ENCODE measurements around the gene PLP2. TPM values are rescaled to one million over a fixed set of nuclear protein-coding genes. Genes with fewer than 3 reads are reported as not detected.

The PLP2 gene
- total and polyA plus RNA-seq, 2 donors (not counting 1 experiment from before 2014, with no cell fraction given): 23.3 to 212 TPM

- Histone ChIP-seq H3K27me3 (ENCODE audit: control insufficient read depth, insufficient read depth, low read length) (no peaks in the 10 kb centered on the region), H3K79me2 (ENCODE audit: control insufficient read depth, insufficient read depth, low read length) (no peaks in the 10 kb centered on the region), H3K9me3 (ENCODE audit: control insufficient read depth, insufficient read depth, low read depth, low read length) (no peaks in the 10 kb centered on the region), H3K4me1 (ENCODE audit: control insufficient read depth, extremely low read depth, insufficient read depth, low read length) (no peaks in the 10 kb centered on the region), H3K27ac (ENCODE audit: insufficient read depth, low read length) (no peak overlapping the region), H3K36me3 (ENCODE audit: control insufficient read depth, insufficient read depth, low read length) (no peaks in the 10 kb centered on the region), H3K4me2 (ENCODE audit: extremely low read depth, insufficient read depth, low read length) (no peak overlapping the region), H3K4me3 (replicated peaks in 1 of 4; ENCODE audit: control extremely low read depth in 1 of 4, insufficient read depth in 1 of 4, low read depth in 3 of 4, low read length in 4 of 4) (no peak overlapping the region), H4K20me1 (ENCODE audit: control insufficient read depth, extremely low read depth, insufficient read depth, low read length) (no peaks in the 10 kb centered on the region), H3K9ac (ENCODE audit: insufficient read depth, low read length) (no peak overlapping the region), H2AFZ (ENCODE audit: low read length) (no peak overlapping the region)
- no peak for TF ChIP-seq EZH2 (IDR thresholded peaks at IDR 0.05; ENCODE audit: low read length, missing control alignments)
- TF ChIP-seq, protein P1, sequence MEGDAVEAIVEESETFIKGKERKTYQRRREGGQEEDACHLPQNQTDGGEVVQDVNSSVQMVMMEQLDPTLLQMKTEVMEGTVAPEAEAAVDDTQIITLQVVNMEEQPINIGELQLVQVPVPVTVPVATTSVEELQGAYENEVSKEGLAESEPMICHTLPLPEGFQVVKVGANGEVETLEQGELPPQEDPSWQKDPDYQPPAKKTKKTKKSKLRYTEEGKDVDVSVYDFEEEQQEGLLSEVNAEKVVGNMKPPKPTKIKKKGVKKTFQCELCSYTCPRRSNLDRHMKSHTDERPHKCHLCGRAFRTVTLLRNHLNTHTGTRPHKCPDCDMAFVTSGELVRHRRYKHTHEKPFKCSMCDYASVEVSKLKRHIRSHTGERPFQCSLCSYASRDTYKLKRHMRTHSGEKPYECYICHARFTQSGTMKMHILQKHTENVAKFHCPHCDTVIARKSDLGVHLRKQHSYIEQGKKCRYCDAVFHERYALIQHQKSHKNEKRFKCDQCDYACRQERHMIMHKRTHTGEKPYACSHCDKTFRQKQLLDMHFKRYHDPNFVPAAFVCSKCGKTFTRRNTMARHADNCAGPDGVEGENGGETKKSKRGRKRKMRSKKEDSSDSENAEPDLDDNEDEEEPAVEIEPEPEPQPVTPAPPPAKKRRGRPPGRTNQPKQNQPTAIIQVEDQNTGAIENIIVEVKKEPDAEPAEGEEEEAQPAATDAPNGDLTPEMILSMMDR (conservative IDR thresholded peaks at IDR 0.05 in 1 of 2, IDR thresholded peaks at IDR 0.05 in 1 of 2; ENCODE audit: low read depth in 1 of 2, low read length in 2 of 2): no peak
- no peak for DNase-seq (ENCODE audit: low read depth in 2 of 2)
These were observed 41.2 kb downstream of the PLP2 start for GRCh38 chrX:49212861-49213260.

DNA sequence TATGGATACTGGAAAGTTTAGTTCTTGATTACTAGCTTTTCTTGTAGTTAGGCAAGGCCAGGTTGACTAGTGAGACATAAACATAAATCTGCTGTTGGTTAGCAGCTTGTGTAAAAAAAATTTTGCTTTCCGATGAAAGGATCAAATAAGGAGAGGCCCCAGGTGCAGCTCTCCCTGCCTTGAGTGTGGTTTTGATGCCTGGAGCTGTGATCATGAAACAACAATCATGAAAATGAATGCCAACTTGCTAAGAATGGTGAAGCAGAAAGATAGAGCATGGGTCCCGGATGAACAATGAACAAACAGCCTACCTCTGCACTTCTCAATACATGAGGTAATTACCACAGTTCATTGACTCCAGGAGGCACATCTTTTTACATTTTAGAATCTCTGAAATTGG lies 42.7 kb downstream of the PLP2 start:
- no peak overlapping the region for H3K9ac ChIP-seq (ENCODE audit: insufficient read depth, low read length)
- H3K27ac ChIP-seq (ENCODE audit: insufficient read depth, low read length): no peak overlapping the region
- TF ChIP-seq EZH2 (IDR thresholded peaks at IDR 0.05; ENCODE audit: low read length, missing control alignments): no peak
- TF ChIP-seq, protein P1 (conservative IDR thresholded peaks at IDR 0.05 in 1 of 2, IDR thresholded peaks at IDR 0.05 in 1 of 2; ENCODE audit: low read depth in 1 of 2, low read length in 2 of 2): no peak
- H3K27me3 ChIP-seq (ENCODE audit: control insufficient read depth, insufficient read depth, low read length): no peaks in the 10 kb centered on the region
- H3K4me3 ChIP-seq (replicated peaks in 1 of 4; ENCODE audit: control extremely low read depth in 1 of 4, insufficient read depth in 1 of 4, low read depth in 3 of 4, low read length in 4 of 4): no peak overlapping the region
- no peaks in the 10 kb centered on the region for H3K9me3 ChIP-seq (ENCODE audit: control insufficient read depth, insufficient read depth, low read depth, low read length)
- H3K4me1 ChIP-seq (ENCODE audit: control insufficient read depth, extremely low read depth, insufficient read depth, low read length): no peaks in the 10 kb centered on the region
- no peak for DNase-seq (ENCODE audit: low read depth in 2 of 2)
- no peaks in the 10 kb centered on the region for H3K36me3 ChIP-seq (ENCODE audit: control insufficient read depth, insufficient read depth, low read length)
- H3K79me2 ChIP-seq (ENCODE audit: control insufficient read depth, insufficient read depth, low read length): no peaks in the 10 kb centered on the region
- H2AFZ ChIP-seq (ENCODE audit: low read length): no peak overlapping the region
- no peaks in the 10 kb centered on the region for H4K20me1 ChIP-seq (ENCODE audit: control insufficient read depth, extremely low read depth, insufficient read depth, low read length)
- H3K4me2 ChIP-seq (ENCODE audit: extremely low read depth, insufficient read depth, low read length): no peak overlapping the region

GRCh38 chrX:49214996-49215526 lies 43.4 kb downstream of the PLP2 start:
- Histone ChIP-seq H3K4me3 (replicated peaks in 1 of 4; ENCODE audit: control extremely low read depth in 1 of 4, insufficient read depth in 1 of 4, low read depth in 3 of 4, low read length in 4 of 4) (no peak overlapping the region), H3K4me2 (ENCODE audit: extremely low read depth, insufficient read depth, low read length) (no peak overlapping the region), H3K4me1 (ENCODE audit: control insufficient read depth, extremely low read depth, insufficient read depth, low read length) (no peaks in the 10 kb centered on the region), H3K9ac (ENCODE audit: insufficient read depth, low read length) (no peak overlapping the region), H4K20me1 (ENCODE audit: control insufficient read depth, extremely low read depth, insufficient read depth, low read length) (no peaks in the 10 kb centered on the region), H2AFZ (ENCODE audit: low read length) (no peak overlapping the region), H3K9me3 (ENCODE audit: control insufficient read depth, insufficient read depth, low read depth, low read length) (no peaks in the 10 kb centered on the region), H3K36me3 (ENCODE audit: control insufficient read depth, insufficient read depth, low read length) (no peaks in the 10 kb centered on the region), H3K27me3 (ENCODE audit: control insufficient read depth, insufficient read depth, low read length) (no peaks in the 10 kb centered on the region), H3K79me2 (ENCODE audit: control insufficient read depth, insufficient read depth, low read length) (no peaks in the 10 kb centered on the region), H3K27ac (ENCODE audit: insufficient read depth, low read length) (no peak overlapping the region)
- TF ChIP-seq EZH2 (IDR thresholded peaks at IDR 0.05; ENCODE audit: low read length, missing control alignments): no peak
- TF ChIP-seq, protein P1 (conservative IDR thresholded peaks at IDR 0.05 in 1 of 2, IDR thresholded peaks at IDR 0.05 in 1 of 2; ENCODE audit: low read depth in 1 of 2, low read length in 2 of 2): no peak
- no peak for DNase-seq (ENCODE audit: low read depth in 2 of 2)
